ENCODE measurements around the gene RABGGTA.
"Not testable (repeated sequence)": the region's sequence is repeated elsewhere in the genome, so short reads cannot be mapped to it uniquely, and the experiment has no call there.

Gene RABGGTA

GRCh38 chr14:24249230-24250021 lies 22.0 kb downstream of the RABGGTA start:
- Histone ChIP-seq H3K27ac (ENCODE audit: low read depth, low read length) (no peak overlapping the region), H3K9ac (ENCODE audit: low read depth, low read length) (no peak overlapping the region), H3K9me3 (ENCODE audit: control insufficient read depth, insufficient read depth, low read length) (no peaks in the 10 kb centered on the region), H3K4me1 (ENCODE audit: control insufficient read depth, insufficient read depth, low read length) (no peaks in the 10 kb centered on the region), H3K36me3 (ENCODE audit: control insufficient read depth, insufficient read depth, low read length) (no peaks in the 10 kb centered on the region), H3K27me3 (ENCODE audit: control insufficient read depth, insufficient read depth, low read length) (no peaks in the 10 kb centered on the region), H3K4me3 (ENCODE audit: low read depth, low read length) (no peak overlapping the region)

GRCh38 chr14:24247422-24247821 lies 24.0 kb downstream of the RABGGTA start:
- peaks cover 3% of the 10 kb centered on the region; the same call in 1 of the 2 replicates for H3K4me1 ChIP-seq (ENCODE audit: control insufficient read depth, insufficient read depth, low read length)
- H3K36me3 ChIP-seq (ENCODE audit: control insufficient read depth, insufficient read depth, low read length): no peaks in the 10 kb centered on the region

GRCh38 chr14:24246765-24247212 lies 24.6 kb downstream of the RABGGTA start:
- Histone ChIP-seq H3K4me3 (ENCODE audit: low read depth, low read length) (no peak overlapping the region), H3K9me3 (ENCODE audit: control insufficient read depth, insufficient read depth, low read length) (no peaks in the 10 kb centered on the region), H3K27me3 (ENCODE audit: control insufficient read depth, insufficient read depth, low read length) (no peaks in the 10 kb centered on the region), H3K36me3 (ENCODE audit: control insufficient read depth, insufficient read depth, low read length) (no peaks in the 10 kb centered on the region), H3K4me1 (ENCODE audit: control insufficient read depth, insufficient read depth, low read length) (peaks cover 3% of the 10 kb centered on the region; the same call in 1 of the 2 replicates), H3K9ac (ENCODE audit: low read depth, low read length) (no peak overlapping the region), H3K27ac (ENCODE audit: low read depth, low read length) (no peak overlapping the region)

More at GRCh38 chr14:24247422-24247821, 24.0 kb downstream of the RABGGTA start:
- Histone ChIP-seq H3K9me3 (ENCODE audit: control insufficient read depth, insufficient read depth, low read length) (no peaks in the 10 kb centered on the region), H3K4me3 (ENCODE audit: low read depth, low read length) (no peak overlapping the region), H3K27me3 (ENCODE audit: control insufficient read depth, insufficient read depth, low read length) (no peaks in the 10 kb centered on the region), H3K9ac (ENCODE audit: low read depth, low read length) (no peak overlapping the region), H3K27ac (ENCODE audit: low read depth, low read length) (no peak overlapping the region)

- H3K27me3 ChIP-seq (ENCODE audit: control insufficient read depth, insufficient read depth, low read length); H3K4me1 ChIP-seq (ENCODE audit: control insufficient read depth, insufficient read depth, low read length); H3K9ac ChIP-seq (ENCODE audit: low read depth, low read length); H3K9me3 ChIP-seq (ENCODE audit: control insufficient read depth, insufficient read depth, low read length); H3K4me3 ChIP-seq (ENCODE audit: low read depth, low read length); H3K36me3 ChIP-seq (ENCODE audit: control insufficient read depth, insufficient read depth, low read length); H3K27ac ChIP-seq (ENCODE audit: low read depth, low read length): not testable (repeated sequence)
These were observed 26.0 kb downstream of the RABGGTA start for GRCh38 chr14:24245350-24245749.

GRCh38 chr14:24243336-24243836 lies 28.0 kb downstream of the RABGGTA start:
- H3K4me3 ChIP-seq (ENCODE audit: low read depth, low read length): peak overlapping the region; percentile 97
- no peaks in the 10 kb centered on the region for H3K27me3 ChIP-seq (ENCODE audit: control insufficient read depth, insufficient read depth, low read length)
- H3K4me1 ChIP-seq (ENCODE audit: control insufficient read depth, insufficient read depth, low read length): peaks cover 3% of the 10 kb centered on the region; the same call in 1 of the 2 replicates
- peak overlapping the region; percentile 96 for H3K27ac ChIP-seq (ENCODE audit: low read depth, low read length)
- no peaks in the 10 kb centered on the region for H3K9me3 ChIP-seq (ENCODE audit: control insufficient read depth, insufficient read depth, low read length)
- H3K36me3 ChIP-seq (ENCODE audit: control insufficient read depth, insufficient read depth, low read length): peaks cover 28% of the 10 kb centered on the region
- no peak overlapping the region for H3K9ac ChIP-seq (ENCODE audit: low read depth, low read length)

GRCh38 chr14:24241829-24242443 lies 29.5 kb downstream of the RABGGTA start:
- Histone ChIP-seq H3K36me3 (ENCODE audit: control insufficient read depth, insufficient read depth, low read length) (peaks cover 43% of the 10 kb centered on the region), H3K27ac (ENCODE audit: low read depth, low read length) (peak overlapping the region; percentile 96), H3K4me1 (ENCODE audit: control insufficient read depth, insufficient read depth, low read length) (peaks cover 3% of the 10 kb centered on the region; the same call in 1 of the 2 replicates)

GRCh38 chr14:24240110-24240918 lies 31.1 kb downstream of the RABGGTA start:
- Histone ChIP-seq H3K27ac (ENCODE audit: low read depth, low read length) (no peak overlapping the region), H3K4me1 (ENCODE audit: control insufficient read depth, insufficient read depth, low read length) (peaks cover 3% of the 10 kb centered on the region; the same call in 1 of the 2 replicates), H3K9me3 (ENCODE audit: control insufficient read depth, insufficient read depth, low read length) (no peaks in the 10 kb centered on the region), H3K27me3 (ENCODE audit: control insufficient read depth, insufficient read depth, low read length) (no peaks in the 10 kb centered on the region), H3K9ac (ENCODE audit: low read depth, low read length) (no peak overlapping the region), H3K36me3 (ENCODE audit: control insufficient read depth, insufficient read depth, low read length) (peaks cover 59% of the 10 kb centered on the region), H3K4me3 (ENCODE audit: low read depth, low read length) (no peak overlapping the region)

More at GRCh38 chr14:24241829-24242443, 29.5 kb downstream of the RABGGTA start:
- Histone ChIP-seq H3K9me3 (ENCODE audit: control insufficient read depth, insufficient read depth, low read length) (no peaks in the 10 kb centered on the region), H3K4me3 (ENCODE audit: low read depth, low read length) (peak overlapping the region; percentile 97), H3K27me3 (ENCODE audit: control insufficient read depth, insufficient read depth, low read length) (no peaks in the 10 kb centered on the region), H3K9ac (ENCODE audit: low read depth, low read length) (peak overlapping the region; percentile 78)

- peaks cover 72% of the 10 kb centered on the region for H3K36me3 ChIP-seq (ENCODE audit: control insufficient read depth, insufficient read depth, low read length)
- no peaks in the 10 kb centered on the region for H3K27me3 ChIP-seq (ENCODE audit: control insufficient read depth, insufficient read depth, low read length)
- H3K4me3 ChIP-seq (ENCODE audit: low read depth, low read length): no peak overlapping the region
- H3K9ac ChIP-seq (ENCODE audit: low read depth, low read length): no peak overlapping the region
- H3K9me3 ChIP-seq (ENCODE audit: control insufficient read depth, insufficient read depth, low read length): no peaks in the 10 kb centered on the region
- no peak overlapping the region for H3K27ac ChIP-seq (ENCODE audit: low read depth, low read length)
- peaks cover 4% of the 10 kb centered on the region for H3K4me1 ChIP-seq (ENCODE audit: control insufficient read depth, insufficient read depth, low read length)
These were observed 32.8 kb downstream of the RABGGTA start for GRCh38 chr14:24238527-24239037.

- H3K4me1 ChIP-seq (ENCODE audit: control insufficient read depth, insufficient read depth, low read length): peaks cover 7% of the 10 kb centered on the region
- H3K27ac ChIP-seq (ENCODE audit: low read depth, low read length): no peak overlapping the region
- no peaks in the 10 kb centered on the region for H3K9me3 ChIP-seq (ENCODE audit: control insufficient read depth, insufficient read depth, low read length)
- no peak overlapping the region for H3K9ac ChIP-seq (ENCODE audit: low read depth, low read length)
- H3K4me3 ChIP-seq (ENCODE audit: low read depth, low read length): no peak overlapping the region
- H3K27me3 ChIP-seq (ENCODE audit: control insufficient read depth, insufficient read depth, low read length): no peaks in the 10 kb centered on the region
- peaks cover 72% of the 10 kb centered on the region for H3K36me3 ChIP-seq (ENCODE audit: control insufficient read depth, insufficient read depth, low read length)
These were observed 33.3 kb downstream of the RABGGTA start for GRCh38 chr14:24238123-24238522.

- no peak overlapping the region for H3K4me3 ChIP-seq (ENCODE audit: low read depth, low read length)
- no peaks in the 10 kb centered on the region for H3K9me3 ChIP-seq (ENCODE audit: control insufficient read depth, insufficient read depth, low read length)
- H3K27ac ChIP-seq (ENCODE audit: low read depth, low read length): no peak overlapping the region
- peaks cover 7% of the 10 kb centered on the region for H3K4me1 ChIP-seq (ENCODE audit: control insufficient read depth, insufficient read depth, low read length)
- H3K27me3 ChIP-seq (ENCODE audit: control insufficient read depth, insufficient read depth, low read length): no peaks in the 10 kb centered on the region
- H3K36me3 ChIP-seq (ENCODE audit: control insufficient read depth, insufficient read depth, low read length): peaks cover 72% of the 10 kb centered on the region
- H3K9ac ChIP-seq (ENCODE audit: low read depth, low read length): no peak overlapping the region
These were observed 33.9 kb downstream of the RABGGTA start for GRCh38 chr14:24237463-24237955.
